Activated CD4-positive, alpha-beta T cell treated with anti-CD3 and anti-CD28 coated beads, Interleukin-2, amount 50 U/mL, for 16 hours (primary cell): ENCODE data around the gene PRSS53.
"Not testable (repeated sequence)": the region's sequence is repeated elsewhere in the genome, so short reads cannot be mapped to it uniquely, and the experiment has no call there.

ENCODE experiments used
- DNase-seq: peaks from one replicate; pipeline ENCODE4 v3.0.0-alpha.2; 2020

Gene PRSS53

GRCh38 chr16:31088459-31089183 is at the start of gene PRSS53:
PRSS53 (minus strand) TSS chr16:31088943; CDS start chr16:31088809, 134 bp downstream.
- DNase-seq, result no peak

- DNase-seq, result not testable (repeated sequence)
These were observed 48.2 kb upstream of the PRSS53 start for GRCh38 chr16:31136822-31137499.

- no peak for DNase-seq
These were observed 47.5 kb upstream of the PRSS53 start for GRCh38 chr16:31136287-31136662.

- no peak for DNase-seq
These were observed 47.0 kb upstream of the PRSS53 start, which contains the start of gene PRSS8 for GRCh38 chr16:31135535-31136286. PRSS8 (minus strand) TSS chr16:31135727; CDS start chr16:31135498, 229 bp downstream.

- DNase-seq, result no peak
These were observed 46.1 kb upstream of the PRSS53 start for GRCh38 chr16:31134625-31135534.

- no peak for DNase-seq
These were observed 45.4 kb upstream of the PRSS53 start for GRCh38 chr16:31134091-31134571.

GRCh38 chr16:31133046-31133501 is 44.3 kb upstream of the PRSS53 start:
- no peak for DNase-seq

GRCh38 chr16:31132303-31132979 is 43.7 kb upstream of the PRSS53 start:
- no peak for DNase-seq

- no peak for DNase-seq
These were observed 43.1 kb upstream of the PRSS53 start for GRCh38 chr16:31131841-31132271.

- DNase-seq, result no peak
These were observed 42.7 kb upstream of the PRSS53 start for GRCh38 chr16:31131416-31131815.

- DNase-seq, result no peak
These were observed 42.2 kb upstream of the PRSS53 start for GRCh38 chr16:31130899-31131298.

- DNase-seq, result no peak
These were observed 41.7 kb upstream of the PRSS53 start for GRCh38 chr16:31130336-31130891.

GRCh38 chr16:31129568-31130335 is 41.0 kb upstream of the PRSS53 start:
- DNase-seq, result no peak

GRCh38 chr16:31128711-31129567 is 40.2 kb upstream of the PRSS53 start:
- DNase-seq, result no peak

GRCh38 chr16:31127182-31127581 is 38.4 kb upstream of the PRSS53 start:
- DNase-seq, result no peak

GRCh38 chr16:31125844-31126243 is 37.1 kb upstream of the PRSS53 start:
- no peak for DNase-seq

GRCh38 chr16:31120129-31120528 is 31.4 kb upstream of the PRSS53 start:
- no peak for DNase-seq

- no peak for DNase-seq
These were observed 29.7 kb upstream of the PRSS53 start for GRCh38 chr16:31118223-31119155.
